NK-92 treated with Interleukin-12 subunit alpha and Interleukin-12 subunit beta, amount 100 ng/mL, for 24 hours (cell line): ENCODE results near the gene TRPM2.
"Not testable (repeated sequence)": the region's sequence is repeated elsewhere in the genome, so short reads cannot be mapped to it uniquely, and the experiment has no call there.

Source experiments
- DNase-seq: peaks from one replicate; lab custom pipeline; 2025; lab: John Stamatoyannopoulos, UW

Gene TRPM2

GRCh38 chr21:44415073-44416025, 61.9 kb downstream of the TRPM2 start:
- no peak for DNase-seq

- DNase-seq = no peak
These were observed 62.8 kb downstream of the TRPM2 start for GRCh38 chr21:44416193-44416592.

GRCh38 chr21:44417621-44418107, 64.2 kb downstream of the TRPM2 start:
- not testable (repeated sequence) for DNase-seq

- DNase-seq = no peak
These were observed 64.9 kb downstream of the TRPM2 start for GRCh38 chr21:44418108-44418875.

- no peak for DNase-seq
These were observed 65.4 kb downstream of the TRPM2 start for GRCh38 chr21:44418876-44419230.

- no peak for DNase-seq
These were observed 66.3 kb downstream of the TRPM2 start for GRCh38 chr21:44419679-44420078.

GRCh38 chr21:44420416-44421205, 67.2 kb downstream of the TRPM2 start:
- no peak for DNase-seq

- no peak for DNase-seq
These were observed 68.8 kb downstream of the TRPM2 start for GRCh38 chr21:44421901-44422840.

- DNase-seq = no peak
These were observed 69.9 kb downstream of the TRPM2 start for GRCh38 chr21:44423312-44423821.

GRCh38 chr21:44423941-44424607, 70.7 kb downstream of the TRPM2 start:
- DNase-seq = no peak

GRCh38 chr21:44424608-44425306, 71.3 kb downstream of the TRPM2 start:
- DNase-seq = no peak

- DNase-seq = no peak
These were observed 72.0 kb downstream of the TRPM2 start for GRCh38 chr21:44425307-44425894.

- no peak for DNase-seq
These were observed 72.7 kb downstream of the TRPM2 start for GRCh38 chr21:44425895-44426662.

- DNase-seq = no peak
These were observed 73.3 kb downstream of the TRPM2 start for GRCh38 chr21:44426663-44427191.

GRCh38 chr21:44427241-44428120, 74.1 kb downstream of the TRPM2 start:
- no peak for DNase-seq

- no peak for DNase-seq
These were observed 75.0 kb downstream of the TRPM2 start for GRCh38 chr21:44428281-44428960.
